CD14-positive monocyte (primary cell): ENCODE results near the gene ZMAT3. TPM values are rescaled to one million over a fixed set of nuclear protein-coding genes. Genes with fewer than 3 reads are reported as not detected.

Experiments
- DNase-seq, 3 donors: peaks; one replicate each; pipeline ENCODE4 v3.0.0-alpha.2; 2011 to 2022
- H2AFZ ChIP-seq: 2 replicates; pipeline ENCODE4 v1.6.0; 2012; ENCODE audit warnings: mild to moderate bottlenecking, low read depth, low read length, inconsistent platforms; ENCODE audit not compliant: insufficient read depth, poor library complexity, severe bottlenecking
- H3K27ac ChIP-seq, 2 donors: 1 replicate in 1 of 2; 2 replicates in 1 of 2; pipeline ENCODE4 v1.5.1; 2012 to 2013; ENCODE audit warnings: low read length in 2 of 2, control low read depth in 1 of 2, inconsistent platforms in 1 of 2, low read depth in 1 of 2, mild to moderate bottlenecking in 1 of 2
- H3K27me3 ChIP-seq, 2 donors: one replicate each; pipeline versions ENCODE4 v1.6.0 to v1.6.1; 2011 to 2013; ENCODE audit warnings: low read length in 2 of 2; ENCODE audit not compliant: control insufficient read depth in 2 of 2, insufficient read depth in 2 of 2
- H3K36me3 ChIP-seq, 2 donors: replicated peaks in 1 of 2; 1 replicate in 1 of 2; 2 replicates in 1 of 2; pipeline versions ENCODE4 v1.5.1 to v1.6.1; 2012 to 2013; ENCODE audit warnings: low read length in 2 of 2, control low read depth in 1 of 2, inconsistent platforms in 1 of 2, mild to moderate bottlenecking in 1 of 2; ENCODE audit not compliant: insufficient read depth in 2 of 2, control insufficient read depth in 1 of 2
- H3K4me1 ChIP-seq, 2 donors: 1 replicate in 1 of 2; 2 replicates in 1 of 2; pipeline versions ENCODE4 v1.5.1 to v1.6.1; 2012 to 2013; ENCODE audit warnings: low read length in 2 of 2, control low read depth in 1 of 2, inconsistent platforms in 1 of 2, mild to moderate bottlenecking in 1 of 2, moderate library complexity in 1 of 2; ENCODE audit not compliant: insufficient read depth in 2 of 2, control insufficient read depth in 1 of 2
- H3K4me2 ChIP-seq: replicated peaks from 2 replicates; pipeline ENCODE3; 2012; ENCODE audit warnings: low read length, moderate library complexity, mild to moderate bottlenecking; ENCODE audit not compliant: poor library complexity, severe bottlenecking; ENCODE audit errors: extremely low read depth
- H3K4me3 ChIP-seq, 3 experiments: fragments of 200-600 bp in 1 of 3; sonication (generic) in 1 of 3; replicated peaks in 1 of 3; 1 replicate in 2 of 3; 2 replicates in 1 of 3; pipeline ENCODE4 v1.5.1; 2011 to 2013; ENCODE audit warnings: low read length in 3 of 3, mild to moderate bottlenecking in 3 of 3, control low read depth in 2 of 3, low read depth in 2 of 3, inconsistent platforms in 1 of 3, moderate library complexity in 1 of 3
- H3K79me2 ChIP-seq: 2 replicates; pipeline ENCODE4 v1.6.0; 2012; ENCODE audit warnings: mild to moderate bottlenecking, control low read depth, inconsistent platforms, low read length, moderate library complexity; ENCODE audit not compliant: insufficient read depth
- H3K9ac ChIP-seq: 2 replicates; pipeline ENCODE4 v1.6.0; 2017; ENCODE audit warnings: low read length, mild to moderate bottlenecking; ENCODE audit not compliant: insufficient read depth, poor library complexity, severe bottlenecking
- H3K9me3 ChIP-seq, 2 donors: replicated peaks in 1 of 2; 1 replicate in 1 of 2; 2 replicates in 1 of 2; pipeline versions ENCODE4 v1.5.1 to v1.6.1; 2012 to 2013; ENCODE audit warnings: low read length in 2 of 2, control low read depth in 1 of 2; ENCODE audit not compliant: control insufficient read depth in 1 of 2, insufficient read depth in 1 of 2
- H4K20me1 ChIP-seq: 2 replicates; pipeline ENCODE4 v1.6.0; 2012; ENCODE audit warnings: mild to moderate bottlenecking, low read length, control low read depth, moderate library complexity; ENCODE audit not compliant: insufficient read depth
- H3K27ac Mint-ChIP-seq, 7 donors: one replicate each; pipeline ENCODE4 v1.8.0; 2020; ENCODE audit warnings: mild to moderate bottlenecking in 7 of 7, mixed read lengths in 7 of 7, moderate library complexity in 6 of 7, inconsistent platforms in 2 of 7
- H3K27me3 Mint-ChIP-seq, 3 donors: one replicate each; pipeline ENCODE4 v1.8.0; 2021 to 2022; ENCODE audit warnings: low read depth in 3 of 3, mild to moderate bottlenecking in 3 of 3, mixed read lengths in 3 of 3, moderate library complexity in 3 of 3, inconsistent platforms in 1 of 3
- H3K36me3 Mint-ChIP-seq, 2 donors: one replicate each; pipeline ENCODE4 v1.8.0; 2020; ENCODE audit warnings: mixed read lengths in 2 of 2, inconsistent platforms in 1 of 2, mild to moderate bottlenecking in 1 of 2
- H3K4me1 Mint-ChIP-seq: one replicate; pipeline ENCODE4 v1.8.0; 2020; ENCODE audit warnings: mild to moderate bottlenecking, mixed read lengths
- H3K4me3 Mint-ChIP-seq, 2 donors: one replicate each; pipeline ENCODE4 v1.8.0; 2020; ENCODE audit warnings: mild to moderate bottlenecking in 2 of 2, mixed read lengths in 2 of 2, moderate library complexity in 1 of 2
- H3K9me3 Mint-ChIP-seq, 7 donors: one replicate each; pipeline ENCODE4 v1.8.0; 2020 to 2022; ENCODE audit warnings: mixed read lengths in 7 of 7, mild to moderate bottlenecking in 6 of 7, moderate library complexity in 6 of 7, inconsistent platforms in 2 of 7
- WGBS: methylation state at CpG from one replicate; pipeline ENCODE4 v1.1.5; 2013; ENCODE audit warnings: missing lambda C conversion rate; ENCODE audit not compliant: insufficient coverage; 5-methylcytosine and 5-hydroxymethylcytosine counted together
- intact Hi-C, 2 donors: fragments of 100-400 bp; cut with micrococcal nuclease; formaldehyde crosslinking; loops; one replicate each; pipeline versions ENCODE4 v1.15.0 to v1.15.1; 2023
- polyA plus RNA-seq, 3 donors: library from polyadenylated mRNA; depleted of rRNA in 1 of 3; unstranded in 2 of 3; stranded (reverse) in 1 of 3; fragments of 300-500 nt in 2 of 3; fragments of >200 nt in 1 of 3; fragmentation: Illumina TruSeq in 2 of 3; gene quantifications; 1 replicate in 2 of 3; 2 replicates in 1 of 3; pipeline ENCODE4 v1.2.3, GENCODE V29; 2012 to 2021
- TF ChIP-seq, protein P1 (sequence below): fragments of 200-600 bp; IDR thresholded peaks from one replicate; pipeline ENCODE4 v1.8.0; 2022; ENCODE audit warnings: antibody characterized with exemption, mild to moderate bottlenecking

ZMAT3 gene
- polyA plus RNA-seq, 3 donors, result 3.9 to 9.9 (median 7.9) TPM

DNA sequence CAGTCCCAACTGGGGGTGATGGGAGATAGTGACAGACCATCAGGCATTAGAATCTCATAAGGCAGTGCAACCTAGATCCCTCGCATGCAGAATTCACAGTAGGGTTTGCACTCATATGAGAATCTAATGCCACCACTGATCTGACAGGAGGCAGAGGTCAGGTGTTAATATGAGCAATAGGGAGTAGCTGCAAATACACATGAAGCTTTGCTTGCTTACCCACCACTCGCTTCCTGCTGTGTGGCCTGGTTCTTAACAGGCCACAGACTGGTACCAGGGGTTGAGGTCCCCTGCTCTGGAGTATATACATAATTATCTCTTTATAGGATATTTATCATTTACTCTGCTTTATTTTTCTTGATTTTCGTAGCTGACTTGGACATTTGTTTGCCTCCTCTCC is 36.0 kb upstream of the ZMAT3 start:
- Histone ChIP-seq H3K36me3 (no peaks in the 10 kb centered on the region), H3K4me2 (no peak overlapping the region), H3K9ac (no peak overlapping the region), H3K27ac (no peak overlapping the region), H3K4me1 (no peaks in the 10 kb centered on the region), H3K27me3 (no peaks in the 10 kb centered on the region), H4K20me1 (no peaks in the 10 kb centered on the region), H3K4me3 (no peak overlapping the region), H3K9me3 (no peaks in the 10 kb centered on the region), H3K79me2 (no peaks in the 10 kb centered on the region), H2AFZ (no peak overlapping the region)
- intact Hi-C loops, result no loop called here
- H3K36me3 Mint-ChIP-seq, result no peaks in the 10 kb centered on the region
- peaks cover 1 to 9% (median 4%) of the 10 kb centered on the region in 7 donors for H3K9me3 Mint-ChIP-seq
- peaks cover 1 to 3% (median 2%) of the 10 kb centered on the region in 3 donors for H3K27me3 Mint-ChIP-seq
- no CpG with 5 or more reads among the region's 3 CpGs for WGBS
- no peak overlapping the region for H3K4me3 Mint-ChIP-seq
- H3K27ac Mint-ChIP-seq, result no peak overlapping the region
- TF ChIP-seq, protein P1, sequence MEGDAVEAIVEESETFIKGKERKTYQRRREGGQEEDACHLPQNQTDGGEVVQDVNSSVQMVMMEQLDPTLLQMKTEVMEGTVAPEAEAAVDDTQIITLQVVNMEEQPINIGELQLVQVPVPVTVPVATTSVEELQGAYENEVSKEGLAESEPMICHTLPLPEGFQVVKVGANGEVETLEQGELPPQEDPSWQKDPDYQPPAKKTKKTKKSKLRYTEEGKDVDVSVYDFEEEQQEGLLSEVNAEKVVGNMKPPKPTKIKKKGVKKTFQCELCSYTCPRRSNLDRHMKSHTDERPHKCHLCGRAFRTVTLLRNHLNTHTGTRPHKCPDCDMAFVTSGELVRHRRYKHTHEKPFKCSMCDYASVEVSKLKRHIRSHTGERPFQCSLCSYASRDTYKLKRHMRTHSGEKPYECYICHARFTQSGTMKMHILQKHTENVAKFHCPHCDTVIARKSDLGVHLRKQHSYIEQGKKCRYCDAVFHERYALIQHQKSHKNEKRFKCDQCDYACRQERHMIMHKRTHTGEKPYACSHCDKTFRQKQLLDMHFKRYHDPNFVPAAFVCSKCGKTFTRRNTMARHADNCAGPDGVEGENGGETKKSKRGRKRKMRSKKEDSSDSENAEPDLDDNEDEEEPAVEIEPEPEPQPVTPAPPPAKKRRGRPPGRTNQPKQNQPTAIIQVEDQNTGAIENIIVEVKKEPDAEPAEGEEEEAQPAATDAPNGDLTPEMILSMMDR, result no peak
- no peaks in the 10 kb centered on the region for H3K4me1 Mint-ChIP-seq
- DNase-seq, result no peak

- no peak for DNase-seq
- Mint-ChIP-seq H3K36me3 (no peaks in the 10 kb centered on the region), H3K27ac (no peak overlapping the region), H3K9me3 (peaks cover 1 to 9% (median 4%) of the 10 kb centered on the region in 7 donors), H3K27me3 (peaks cover 1 to 3% (median 2%) of the 10 kb centered on the region in 3 donors), H3K4me1 (no peaks in the 10 kb centered on the region), H3K4me3 (no peak overlapping the region)
- H3K79me2 ChIP-seq, result no peaks in the 10 kb centered on the region
- no peak overlapping the region for H3K27ac ChIP-seq
- no peaks in the 10 kb centered on the region for H3K9me3 ChIP-seq
- H3K9ac ChIP-seq, result no peak overlapping the region
- no peak overlapping the region for H3K4me3 ChIP-seq
- no CpG with 5 or more reads among the region's 1 CpG for WGBS
- intact Hi-C loops, result no loop called here
- no peak overlapping the region for H2AFZ ChIP-seq
- H3K27me3 ChIP-seq, result no peaks in the 10 kb centered on the region
- H3K4me1 ChIP-seq, result no peaks in the 10 kb centered on the region
- H3K36me3 ChIP-seq, result no peaks in the 10 kb centered on the region
- H3K4me2 ChIP-seq, result no peak overlapping the region
- TF ChIP-seq, protein P1, result no peak
- H4K20me1 ChIP-seq, result no peaks in the 10 kb centered on the region
Observed at GRCh38 chr3:179105881-179106280, 34.3 kb upstream of the ZMAT3 start.
